ENCODE measurements around the gene ATP6V1F. TPM values are rescaled to one million over a fixed set of nuclear protein-coding genes. Genes with fewer than 3 reads are reported as not detected.

Gene ATP6V1F
- total RNA-seq, 1 experiment from 2014 or later = 125 TPM

DNA sequence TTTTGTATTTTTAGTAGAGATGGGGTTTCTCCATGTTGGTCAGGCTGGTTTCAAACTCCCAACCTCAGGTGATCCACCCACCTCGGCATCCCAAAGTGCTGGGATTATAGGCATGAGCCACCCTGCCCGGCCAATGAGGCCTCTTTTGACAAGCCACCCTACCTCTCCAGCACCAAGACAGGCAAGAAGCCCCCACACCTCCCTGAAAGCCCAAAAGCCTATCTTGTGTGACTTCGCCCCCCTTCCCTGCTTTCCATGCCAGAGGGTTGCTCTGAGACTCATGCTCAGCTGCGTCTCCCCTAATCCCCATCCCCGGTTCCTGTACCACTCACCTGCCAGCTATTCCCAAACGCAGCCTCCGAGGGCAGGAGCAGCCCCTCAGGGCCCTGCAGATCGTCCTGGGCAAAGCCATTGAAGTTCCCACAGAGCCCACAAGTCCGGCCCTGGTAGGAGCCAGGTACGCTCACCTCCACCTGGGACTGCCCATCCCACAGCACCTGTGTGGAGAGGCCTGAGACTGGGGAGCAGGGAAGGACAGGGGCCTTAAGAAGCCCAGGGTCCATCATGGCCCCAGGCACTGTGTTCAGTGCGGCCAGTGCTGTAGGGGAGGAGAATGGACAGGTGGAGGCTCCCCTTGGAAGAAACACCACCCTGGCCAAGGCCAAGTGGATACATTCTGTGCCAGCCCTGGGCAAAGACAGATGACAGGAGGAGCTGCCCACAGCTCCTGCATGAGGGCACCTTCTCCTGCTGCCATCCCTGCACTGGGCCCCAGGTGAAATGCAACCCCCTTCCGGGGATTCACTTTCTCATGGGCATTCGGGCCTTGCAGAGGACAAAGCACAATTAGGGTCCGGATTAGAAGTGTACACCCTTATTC, 15.8 kb downstream of the ATP6V1F start:
- no peak for DNase-seq (ENCODE audit: unreplicated experiment)
- H3K4me1 Mint-ChIP-seq (ENCODE audit: insufficient read depth, unreplicated experiment) = no peaks in the 10 kb centered on the region
- no peaks in the 10 kb centered on the region for H3K9me3 Mint-ChIP-seq (ENCODE audit: unreplicated experiment)
- H3K27ac Mint-ChIP-seq (ENCODE audit: low read depth, unreplicated experiment) = no peak overlapping the region
- ChIA-PET CTCF (interaction anchor here (0.6 to 3.9 kb wide), 5 partner anchors 11 to 530 kb away, joined by 3 to 32 read pairs (median 4); partner anchors contain the start of gene ATP6V1F), POLR2A (interaction anchor here (1.0 kb wide), 1 partner anchor 10 kb away, joined by 3 read pairs; no protein-coding TSS in a partner anchor)
- BruUV-seq (replicated peaks) = no TSS peak
- no peaks in the 10 kb centered on the region for H3K27me3 Mint-ChIP-seq (ENCODE audit: insufficient read depth, unreplicated experiment)
- H3K36me3 Mint-ChIP-seq (ENCODE audit: insufficient read depth, unreplicated experiment) = no peaks in the 10 kb centered on the region
- no peak overlapping the region for H3K4me3 Mint-ChIP-seq (ENCODE audit: unreplicated experiment)
- TF ChIP-seq, protein P1, sequence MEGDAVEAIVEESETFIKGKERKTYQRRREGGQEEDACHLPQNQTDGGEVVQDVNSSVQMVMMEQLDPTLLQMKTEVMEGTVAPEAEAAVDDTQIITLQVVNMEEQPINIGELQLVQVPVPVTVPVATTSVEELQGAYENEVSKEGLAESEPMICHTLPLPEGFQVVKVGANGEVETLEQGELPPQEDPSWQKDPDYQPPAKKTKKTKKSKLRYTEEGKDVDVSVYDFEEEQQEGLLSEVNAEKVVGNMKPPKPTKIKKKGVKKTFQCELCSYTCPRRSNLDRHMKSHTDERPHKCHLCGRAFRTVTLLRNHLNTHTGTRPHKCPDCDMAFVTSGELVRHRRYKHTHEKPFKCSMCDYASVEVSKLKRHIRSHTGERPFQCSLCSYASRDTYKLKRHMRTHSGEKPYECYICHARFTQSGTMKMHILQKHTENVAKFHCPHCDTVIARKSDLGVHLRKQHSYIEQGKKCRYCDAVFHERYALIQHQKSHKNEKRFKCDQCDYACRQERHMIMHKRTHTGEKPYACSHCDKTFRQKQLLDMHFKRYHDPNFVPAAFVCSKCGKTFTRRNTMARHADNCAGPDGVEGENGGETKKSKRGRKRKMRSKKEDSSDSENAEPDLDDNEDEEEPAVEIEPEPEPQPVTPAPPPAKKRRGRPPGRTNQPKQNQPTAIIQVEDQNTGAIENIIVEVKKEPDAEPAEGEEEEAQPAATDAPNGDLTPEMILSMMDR (IDR thresholded peaks at IDR 0.05; ENCODE audit: unreplicated experiment) = no peak
- intact Hi-C loops (cut with micrococcal nuclease) = no loop called here

GRCh38 chr7:128879461-128879938, 16.8 kb downstream of the ATP6V1F start:
- Mint-ChIP-seq H3K9me3 (ENCODE audit: unreplicated experiment) (no peaks in the 10 kb centered on the region), H3K27ac (ENCODE audit: low read depth, unreplicated experiment) (no peak overlapping the region), H3K4me1 (ENCODE audit: insufficient read depth, unreplicated experiment) (no peaks in the 10 kb centered on the region), H3K27me3 (ENCODE audit: insufficient read depth, unreplicated experiment) (no peaks in the 10 kb centered on the region), H3K36me3 (ENCODE audit: insufficient read depth, unreplicated experiment) (no peaks in the 10 kb centered on the region), H3K4me3 (ENCODE audit: unreplicated experiment) (no peak overlapping the region)
- intact Hi-C loops (cut with micrococcal nuclease) = no loop called here
- TF ChIP-seq, protein P1 (IDR thresholded peaks at IDR 0.05; ENCODE audit: unreplicated experiment) = no peak
- CTCF ChIA-PET = interaction anchor here (0.6 to 3.9 kb wide), 9 partner anchors 9 to 328 kb away, joined by 3 to 32 read pairs (median 3); partner anchors contain the start of gene ATP6V1F
- DNase-seq (ENCODE audit: unreplicated experiment) = no peak
- POLR2A ChIA-PET = no interaction called here
- BruUV-seq (replicated peaks) = no TSS peak

GRCh38 chr7:128879939-128880746, 17.5 kb downstream of the ATP6V1F start:
- POLR2A ChIA-PET = interaction anchor here (0.6 to 1.8 kb wide), 2 partner anchors 11 to 16 kb away, joined by 3 to 5 read pairs; no protein-coding TSS in a partner anchor
- peak; percentile 70 for DNase-seq (ENCODE audit: unreplicated experiment)
- intact Hi-C loops (cut with micrococcal nuclease) = loop anchor here (5.0 kb wide), 2 partner anchors 403 to 453 kb away; partner anchors contain the start of gene METTL2B

More at GRCh38 chr7:128879939-128880746, 17.5 kb downstream of the ATP6V1F start:
- TF ChIP-seq, protein P1 (IDR thresholded peaks at IDR 0.05; ENCODE audit: unreplicated experiment) = peak; percentile 85
- Mint-ChIP-seq H3K4me1 (ENCODE audit: insufficient read depth, unreplicated experiment) (no peaks in the 10 kb centered on the region), H3K4me3 (ENCODE audit: unreplicated experiment) (no peak overlapping the region), H3K27ac (ENCODE audit: low read depth, unreplicated experiment) (no peak overlapping the region), H3K27me3 (ENCODE audit: insufficient read depth, unreplicated experiment) (no peaks in the 10 kb centered on the region), H3K36me3 (ENCODE audit: insufficient read depth, unreplicated experiment) (no peaks in the 10 kb centered on the region), H3K9me3 (ENCODE audit: unreplicated experiment) (no peaks in the 10 kb centered on the region)
- BruUV-seq (replicated peaks) = no TSS peak
- CTCF ChIA-PET = interaction anchor here (0.6 to 3.9 kb wide), 15 partner anchors 10 to 327 kb away, joined by 3 to 32 read pairs (median 4); partner anchors contain the start of gene ATP6V1F

Data from MCF 10A (cell line).